HG03175 (cell line): ENCODE results near the gene KATNB1.
"Not testable (repeated sequence)": the region's sequence is repeated elsewhere in the genome, so short reads cannot be mapped to it uniquely, and the experiment has no call there.

Source experiments
- ATAC-seq: cut with Tn5 transposase; IDR thresholded peaks from one replicate; pipeline ENCODE4 v1.9.1; 2021; ENCODE audit warnings: mild to moderate bottlenecking, moderate library complexity; ENCODE audit not compliant: unreplicated experiment

KATNB1 gene

DNA sequence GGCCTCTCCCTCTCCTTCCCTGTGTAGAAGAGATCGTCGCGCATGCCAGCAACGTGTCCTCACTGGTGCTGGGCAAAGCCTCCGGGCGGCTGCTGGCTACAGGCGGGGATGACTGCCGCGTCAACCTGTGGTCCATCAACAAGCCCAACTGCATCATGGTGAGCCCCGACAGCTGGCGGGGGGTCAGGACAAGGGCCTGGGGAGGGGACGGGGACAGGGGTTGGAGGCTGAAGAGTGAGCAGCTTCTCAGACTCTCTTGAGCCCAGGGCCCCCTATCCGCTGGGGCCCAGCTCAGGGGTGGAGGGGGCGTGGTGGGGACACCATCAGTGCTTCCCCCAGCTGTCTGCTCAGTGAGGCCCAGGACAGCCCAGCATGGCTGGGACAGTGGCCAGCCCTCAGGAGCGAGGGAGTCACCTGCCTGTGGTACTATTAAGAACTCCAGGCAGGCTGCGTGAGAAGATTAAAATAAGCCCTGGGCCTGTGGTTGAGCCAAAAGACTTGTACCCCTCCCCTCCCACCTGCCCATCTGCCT lies 6.2 kb downstream of the KATNB1 start:
- ATAC-seq: no peak

DNA sequence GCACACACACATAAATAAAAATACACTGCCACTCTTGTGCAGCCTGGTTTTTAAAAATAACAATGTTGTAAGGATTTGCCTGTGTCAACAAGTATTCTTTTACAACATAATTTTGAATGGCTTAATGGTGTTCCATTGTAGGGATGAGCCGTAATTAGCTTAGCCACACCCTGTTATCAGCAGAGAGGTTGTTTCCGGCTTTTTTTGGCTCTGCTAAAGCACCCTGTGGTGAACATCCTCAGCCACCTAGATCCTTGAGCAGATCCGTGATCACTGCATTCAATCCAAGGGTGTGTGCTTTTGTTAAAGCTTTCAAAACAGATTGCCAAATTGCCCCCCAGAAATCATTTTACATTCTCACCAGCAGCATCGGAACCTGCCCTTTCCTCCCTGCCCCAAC lies 7.0 kb downstream of the KATNB1 start:
- no peak for ATAC-seq

DNA sequence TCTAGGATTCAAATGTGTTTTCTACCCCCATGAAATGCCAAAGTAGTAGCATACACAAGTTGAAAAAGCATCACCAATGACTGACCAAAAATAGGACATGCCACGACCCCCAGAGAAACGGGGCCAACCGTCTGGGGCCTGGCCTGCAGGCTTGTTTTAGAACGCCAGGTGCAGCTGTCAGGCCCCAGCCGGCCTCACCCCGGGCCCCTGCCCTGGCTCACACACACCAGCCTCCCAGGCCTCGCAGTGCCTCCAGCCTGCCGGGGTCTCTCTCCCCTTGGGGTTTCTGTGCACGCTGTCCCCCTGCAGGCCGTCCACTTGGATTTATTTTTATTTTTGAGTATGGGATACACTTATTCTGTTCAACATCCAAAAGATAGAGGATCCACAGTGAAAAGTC lies 7.9 kb downstream of the KATNB1 start:
- no peak for ATAC-seq

DNA sequence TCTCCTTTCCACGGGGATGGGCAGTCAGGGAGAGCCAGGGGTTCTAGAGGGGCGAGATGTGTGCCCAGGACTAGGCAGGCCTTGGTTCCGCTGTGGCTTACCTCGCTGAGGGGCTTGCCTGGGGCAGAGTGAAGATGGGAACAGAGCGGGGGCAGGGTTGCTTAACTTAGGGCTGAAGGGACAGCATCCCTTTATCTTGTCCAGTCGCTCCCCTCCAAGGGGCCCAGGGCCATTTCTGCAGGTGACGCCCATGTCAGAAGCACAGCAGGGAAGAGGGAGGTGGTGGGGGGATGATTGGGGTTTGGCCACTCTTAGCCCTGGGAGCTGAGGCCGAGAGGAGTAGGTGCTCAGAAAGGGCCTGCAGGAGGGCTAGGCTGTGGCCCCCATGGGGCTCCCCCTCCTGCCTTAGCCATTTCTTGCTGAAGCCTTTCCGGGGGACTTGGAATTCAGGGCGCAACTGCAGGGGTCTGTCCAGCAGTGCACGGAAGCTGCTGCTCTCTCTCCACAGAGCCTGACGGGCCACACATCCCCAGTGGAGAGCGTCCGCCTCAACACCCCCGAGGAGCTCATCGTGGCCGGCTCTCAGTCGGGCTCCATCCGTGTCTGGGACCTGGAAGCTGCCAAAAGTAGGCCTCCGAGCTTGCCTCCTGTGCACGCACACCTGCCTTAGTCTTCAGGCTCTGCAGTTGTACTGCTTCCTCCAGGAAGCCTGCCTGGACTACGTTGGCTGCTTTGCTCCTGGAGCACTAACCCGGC lies 8.5 kb downstream of the KATNB1 start:
- no peak for ATAC-seq

DNA sequence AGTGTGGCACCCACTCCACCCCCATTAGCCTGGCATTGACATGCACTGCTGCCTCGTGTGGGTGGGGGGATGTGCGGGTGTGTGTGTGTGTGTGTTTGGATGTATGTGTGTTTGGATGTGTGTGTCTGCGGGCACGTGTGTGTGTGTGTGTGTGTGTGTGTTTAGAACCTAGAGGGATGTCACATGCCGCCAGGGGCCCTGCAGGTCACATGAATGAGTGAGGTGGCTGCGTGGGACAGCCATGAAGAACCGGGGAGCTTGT lies 9.0 kb downstream of the KATNB1 start:
- no peak for ATAC-seq

DNA sequence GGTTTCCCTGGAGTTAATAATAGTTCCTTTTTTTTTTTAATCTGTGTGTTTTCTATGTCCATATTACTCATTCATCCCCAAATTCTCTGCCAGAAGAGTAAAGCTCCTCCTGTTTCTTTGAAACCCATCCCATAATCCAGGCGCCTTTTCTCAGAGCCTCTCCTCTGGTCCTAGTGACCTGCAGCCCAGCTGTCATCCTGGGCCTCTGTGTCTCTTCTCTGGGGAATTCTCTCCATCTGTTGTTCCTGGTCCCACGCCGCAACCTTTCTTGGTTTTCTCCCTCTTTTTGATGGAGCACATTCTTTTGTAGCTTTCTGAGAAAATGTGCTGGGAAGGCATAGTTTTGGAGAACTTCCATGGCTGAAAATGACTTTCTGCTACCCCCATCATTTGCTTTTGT lies 10.2 kb downstream of the KATNB1 start:
- ATAC-seq: no peak

DNA sequence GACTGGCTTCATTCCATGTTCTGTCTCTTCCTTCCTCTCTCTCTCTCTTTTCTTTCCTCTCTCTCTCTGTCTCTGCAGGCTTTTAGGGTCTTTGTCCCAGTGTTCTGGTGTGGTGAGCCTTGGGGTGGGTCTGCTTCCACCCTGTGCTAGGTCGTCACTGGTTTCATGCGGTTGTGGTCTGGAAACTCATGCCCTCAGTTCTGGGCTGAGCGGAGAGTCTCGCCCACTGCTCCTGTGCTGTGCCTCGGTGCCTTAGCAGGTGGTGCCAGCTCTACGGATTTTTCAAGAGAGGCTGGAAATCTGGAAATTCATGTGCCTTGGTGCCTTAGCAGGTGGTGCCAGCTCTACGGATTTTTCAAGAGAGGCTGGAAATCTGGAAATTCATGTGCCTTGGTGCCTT lies 10.7 kb downstream of the KATNB1 start:
- ATAC-seq: not testable (repeated sequence)

DNA sequence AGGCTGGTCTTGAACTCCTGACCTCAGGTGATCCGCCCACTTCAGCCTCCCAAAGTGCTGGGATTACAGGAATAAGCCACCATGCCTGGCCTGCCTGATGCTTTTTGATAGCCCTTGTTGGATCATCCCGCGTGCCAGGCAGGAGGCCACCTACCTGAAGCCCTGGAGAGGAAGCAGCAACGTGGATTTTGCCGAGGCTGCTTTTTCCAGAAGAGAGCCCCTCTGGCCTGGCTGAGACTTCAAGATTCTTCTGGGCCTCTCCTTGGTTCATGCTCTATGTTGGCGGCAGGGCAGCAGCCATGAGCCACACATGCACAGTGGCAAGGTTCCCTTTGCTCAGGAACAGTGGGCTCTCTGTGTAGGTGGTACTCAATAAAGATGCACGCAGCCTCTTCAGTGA lies 11.5 kb downstream of the KATNB1 start:
- ATAC-seq: no peak

DNA sequence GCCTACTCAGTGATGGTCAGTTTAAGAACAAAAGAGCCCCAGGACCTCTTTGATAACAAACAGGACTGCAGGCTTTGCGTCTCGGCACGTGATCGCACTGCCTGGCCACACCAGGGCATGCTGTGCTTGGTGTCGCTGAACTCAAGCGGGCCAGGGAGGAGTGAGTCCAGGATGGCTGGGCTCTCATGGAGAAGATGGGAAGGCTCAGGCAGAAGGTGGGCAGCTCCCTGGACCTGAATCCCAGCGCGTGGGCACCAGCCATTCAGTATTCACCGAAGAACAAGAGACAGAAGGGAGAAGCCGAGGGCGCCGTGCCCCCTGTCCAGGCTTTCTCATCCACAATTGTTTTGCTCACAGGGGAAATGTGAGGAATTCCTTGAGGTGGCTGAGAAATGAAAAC lies 11.9 kb downstream of the KATNB1 start:
- ATAC-seq: no peak

DNA sequence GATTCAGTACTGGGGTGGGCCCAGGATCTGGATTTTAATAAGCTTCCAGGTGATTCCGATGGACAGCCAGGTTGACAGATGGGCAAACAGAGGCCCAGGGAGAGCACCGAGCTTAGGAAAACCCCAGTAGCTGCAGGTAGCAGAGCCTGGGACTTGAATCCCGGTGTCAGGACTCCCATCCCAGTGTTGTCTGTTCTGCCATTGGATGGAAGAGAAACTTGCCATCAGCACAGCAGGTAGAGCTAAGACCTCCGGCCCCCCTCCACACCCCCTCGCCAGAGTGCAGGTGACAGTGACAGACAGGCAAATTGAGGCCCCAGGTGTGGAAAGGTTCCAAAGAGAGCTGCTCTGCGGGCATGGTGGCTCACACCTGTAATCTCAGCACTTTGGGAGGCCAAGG lies 12.4 kb downstream of the KATNB1 start:
- no peak for ATAC-seq

DNA sequence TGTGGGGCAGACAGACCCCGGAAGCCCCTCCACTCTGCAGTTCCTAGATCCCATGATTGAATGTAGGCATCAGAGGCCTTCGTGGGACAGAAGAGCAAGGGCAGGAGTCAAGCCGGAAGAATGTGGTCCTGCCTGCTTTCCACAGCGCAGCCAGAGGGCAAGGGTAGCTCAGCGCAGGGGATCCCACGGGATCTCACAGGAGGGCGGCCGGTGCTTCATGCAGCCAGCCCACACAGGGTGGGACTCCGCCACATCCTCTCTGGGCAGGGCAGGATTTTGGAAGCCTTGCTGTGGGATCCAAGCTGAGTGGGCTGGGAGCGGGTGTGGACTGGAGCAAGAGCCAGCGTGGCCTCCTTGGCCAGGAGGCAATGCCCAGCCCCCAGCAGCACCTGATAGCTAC lies 13.0 kb downstream of the KATNB1 start:
- no peak for ATAC-seq

DNA sequence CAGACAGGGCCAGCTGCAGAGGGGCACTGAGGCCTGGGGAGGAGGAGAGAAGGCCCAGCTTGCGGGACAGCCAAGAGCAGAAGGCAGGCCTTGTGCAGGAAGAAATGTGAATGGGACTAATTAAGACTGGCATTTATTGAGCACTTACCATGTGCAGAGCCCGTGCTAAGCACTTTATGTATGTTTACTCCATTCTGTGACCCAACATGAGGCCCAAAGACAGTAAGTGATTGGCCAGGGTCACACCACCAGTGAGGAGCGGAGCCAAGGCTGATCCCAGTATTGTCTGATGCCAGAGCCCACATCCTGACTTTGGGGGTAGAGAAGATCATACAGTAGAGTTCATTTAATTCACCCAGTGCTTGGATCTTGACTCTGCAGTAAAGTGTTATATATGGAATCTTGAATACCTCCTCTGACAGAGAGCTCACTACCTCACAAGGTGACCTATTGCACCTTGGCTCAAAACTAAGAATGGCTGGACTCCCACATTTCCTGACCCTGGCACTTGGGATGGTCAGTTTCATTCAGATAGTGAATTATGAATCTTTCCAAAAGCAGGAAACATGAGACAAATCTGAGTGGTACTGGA lies 13.6 kb downstream of the KATNB1 start:
- no peak for ATAC-seq

DNA sequence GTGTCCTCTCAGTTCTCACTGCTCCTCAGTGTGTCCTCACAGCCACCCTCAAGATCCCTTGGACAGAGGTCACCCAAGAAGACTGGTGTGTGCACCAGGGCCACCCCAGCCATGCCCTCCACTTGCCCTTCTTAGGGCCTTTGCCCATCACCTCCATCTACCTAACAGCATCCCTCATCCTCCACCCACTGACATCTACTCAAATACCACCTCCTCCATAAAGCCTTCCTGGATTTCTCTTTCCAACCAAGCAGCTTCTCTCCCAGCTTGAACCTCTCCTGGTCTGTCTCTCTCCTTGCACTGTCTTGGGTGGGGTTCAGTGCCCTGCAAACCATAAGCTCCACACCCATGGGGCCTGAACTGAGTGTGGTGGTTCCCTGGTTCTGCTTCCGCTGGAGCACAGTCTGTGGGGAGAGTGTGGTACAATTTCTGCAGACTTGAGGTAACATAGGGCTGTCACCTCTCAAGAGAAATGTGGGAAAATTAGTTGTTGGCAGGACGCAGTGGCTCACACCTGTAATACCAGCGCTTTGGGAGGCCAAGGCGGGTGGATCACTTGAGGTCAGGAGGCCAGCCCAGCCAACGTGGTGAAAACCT lies 14.4 kb downstream of the KATNB1 start:
- no peak for ATAC-seq

DNA sequence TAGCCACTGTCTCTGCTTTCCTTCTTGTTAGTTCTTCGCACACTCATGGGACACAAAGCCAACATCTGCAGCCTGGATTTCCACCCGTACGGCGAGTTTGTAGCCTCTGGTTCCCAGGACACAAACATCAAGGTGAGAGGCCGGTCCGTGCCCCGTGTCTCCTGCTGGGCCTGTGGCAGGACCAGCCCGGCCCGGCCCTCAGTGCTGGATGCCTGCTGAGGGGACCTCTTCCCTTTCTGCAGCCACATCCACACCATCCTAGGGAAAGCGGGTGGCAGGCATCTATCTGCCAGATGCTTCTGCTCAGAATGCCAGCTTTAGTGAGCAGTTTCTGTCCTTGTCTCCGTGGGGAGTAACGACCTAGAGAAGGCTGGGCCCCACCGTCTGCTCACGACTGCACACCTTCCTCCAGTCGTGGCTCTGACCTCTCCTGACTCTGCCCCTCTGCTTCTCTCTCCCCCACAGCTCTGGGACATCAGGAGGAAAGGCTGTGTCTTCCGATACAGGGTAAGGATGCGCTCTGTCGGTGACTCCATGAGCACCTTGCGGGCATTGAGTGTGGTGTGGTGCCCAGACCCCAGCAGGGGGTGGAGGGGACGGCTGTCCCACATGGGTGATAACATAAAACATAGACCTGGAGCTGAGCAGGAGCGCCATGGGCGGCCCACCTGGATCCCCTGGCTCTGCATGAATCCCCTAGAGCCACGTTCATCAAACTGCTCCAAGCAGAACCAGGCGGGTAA lies 15.4 kb downstream of the KATNB1 start:
- ATAC-seq: no peak

DNA sequence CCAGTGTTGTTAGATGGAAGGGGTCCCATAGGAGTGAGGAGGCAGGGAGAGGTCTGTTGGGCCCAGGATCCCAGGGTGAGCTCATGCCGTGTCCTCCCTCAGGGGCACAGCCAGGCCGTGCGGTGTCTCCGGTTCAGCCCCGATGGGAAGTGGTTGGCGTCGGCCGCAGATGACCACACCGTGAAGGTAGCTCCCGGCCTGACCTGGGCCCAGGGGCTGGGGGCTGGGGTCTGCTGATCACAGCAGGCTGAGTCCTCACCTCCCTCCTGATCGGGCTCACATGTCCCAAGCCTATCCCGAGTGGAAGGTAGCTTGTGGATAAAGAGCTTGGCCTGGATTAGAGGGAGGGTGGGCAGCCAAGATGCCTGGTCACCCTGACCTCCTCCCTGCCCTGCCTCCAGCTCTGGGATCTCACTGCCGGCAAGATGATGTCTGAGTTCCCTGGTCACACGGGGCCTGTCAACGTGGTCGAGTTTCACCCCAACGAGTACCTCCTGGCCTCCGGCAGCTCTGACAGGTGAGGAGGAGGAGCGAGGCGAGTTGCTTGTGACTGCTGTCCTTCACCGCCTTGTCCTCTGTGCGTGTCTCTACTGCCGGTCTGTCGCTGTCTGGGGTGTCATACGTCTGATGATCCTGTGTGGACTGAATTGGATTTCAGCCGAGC lies 16.1 kb downstream of the KATNB1 start:
- ATAC-seq: no peak

DNA sequence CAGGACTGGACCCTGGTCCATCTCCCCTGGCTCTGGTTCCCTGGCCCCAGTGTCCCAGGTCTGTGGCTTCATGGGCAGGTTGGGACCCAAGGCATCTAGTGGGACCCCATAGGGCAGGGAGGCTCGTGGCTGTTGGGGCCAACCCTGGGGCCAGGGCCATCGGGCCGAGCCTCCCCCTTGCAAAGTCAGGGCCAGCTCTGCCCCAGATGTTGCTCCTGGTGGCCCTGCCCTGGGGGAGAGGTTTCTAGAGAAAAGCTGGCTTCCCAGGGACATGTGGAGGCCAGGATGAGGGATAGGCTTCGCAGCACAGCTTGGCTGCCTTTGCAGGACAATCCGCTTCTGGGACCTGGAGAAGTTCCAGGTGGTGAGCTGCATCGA lies 16.6 kb downstream of the KATNB1 start:
- ATAC-seq: no peak

DNA sequence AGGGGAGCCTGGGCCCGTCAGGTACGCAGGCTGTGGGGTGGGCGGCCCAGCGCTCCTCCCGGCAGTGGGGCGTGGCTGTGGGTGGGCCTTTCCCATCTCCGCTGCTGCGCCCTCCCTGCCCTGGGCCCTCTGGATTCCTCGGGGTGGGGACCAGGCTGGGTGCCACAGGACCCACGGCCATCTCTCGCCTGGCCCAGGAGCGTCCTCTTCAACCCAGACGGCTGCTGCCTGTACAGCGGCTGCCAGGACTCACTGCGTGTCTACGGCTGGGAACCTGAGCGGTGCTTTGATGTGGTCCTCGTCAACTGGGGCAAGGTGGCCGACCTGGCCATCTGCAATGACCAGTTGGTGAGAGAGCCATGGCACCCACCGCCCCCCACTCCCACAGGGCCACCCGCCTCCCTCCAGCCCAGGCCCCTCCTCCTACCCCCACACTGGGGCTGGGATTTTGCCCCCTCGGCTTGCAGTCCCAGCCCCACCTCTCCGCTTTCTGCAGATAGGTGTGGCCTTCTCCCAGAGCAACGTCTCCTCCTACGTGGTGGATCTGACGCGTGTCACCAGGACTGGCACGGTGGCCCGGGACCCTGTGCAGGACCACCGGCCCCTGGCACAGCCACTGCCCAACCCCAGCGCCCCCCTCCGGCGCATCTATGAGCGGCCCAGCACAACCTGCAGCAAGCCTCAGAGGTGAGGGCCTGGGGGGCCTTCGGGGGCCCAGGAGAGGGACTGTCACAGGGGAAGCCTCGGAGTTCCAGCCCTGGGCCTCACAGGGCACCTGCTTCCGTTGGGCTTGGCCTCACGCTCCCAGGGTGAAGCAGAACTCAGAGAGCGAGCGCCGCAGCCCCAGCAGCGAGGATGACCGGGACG lies 17.2 kb downstream of the KATNB1 start:
- ATAC-seq: no peak

DNA sequence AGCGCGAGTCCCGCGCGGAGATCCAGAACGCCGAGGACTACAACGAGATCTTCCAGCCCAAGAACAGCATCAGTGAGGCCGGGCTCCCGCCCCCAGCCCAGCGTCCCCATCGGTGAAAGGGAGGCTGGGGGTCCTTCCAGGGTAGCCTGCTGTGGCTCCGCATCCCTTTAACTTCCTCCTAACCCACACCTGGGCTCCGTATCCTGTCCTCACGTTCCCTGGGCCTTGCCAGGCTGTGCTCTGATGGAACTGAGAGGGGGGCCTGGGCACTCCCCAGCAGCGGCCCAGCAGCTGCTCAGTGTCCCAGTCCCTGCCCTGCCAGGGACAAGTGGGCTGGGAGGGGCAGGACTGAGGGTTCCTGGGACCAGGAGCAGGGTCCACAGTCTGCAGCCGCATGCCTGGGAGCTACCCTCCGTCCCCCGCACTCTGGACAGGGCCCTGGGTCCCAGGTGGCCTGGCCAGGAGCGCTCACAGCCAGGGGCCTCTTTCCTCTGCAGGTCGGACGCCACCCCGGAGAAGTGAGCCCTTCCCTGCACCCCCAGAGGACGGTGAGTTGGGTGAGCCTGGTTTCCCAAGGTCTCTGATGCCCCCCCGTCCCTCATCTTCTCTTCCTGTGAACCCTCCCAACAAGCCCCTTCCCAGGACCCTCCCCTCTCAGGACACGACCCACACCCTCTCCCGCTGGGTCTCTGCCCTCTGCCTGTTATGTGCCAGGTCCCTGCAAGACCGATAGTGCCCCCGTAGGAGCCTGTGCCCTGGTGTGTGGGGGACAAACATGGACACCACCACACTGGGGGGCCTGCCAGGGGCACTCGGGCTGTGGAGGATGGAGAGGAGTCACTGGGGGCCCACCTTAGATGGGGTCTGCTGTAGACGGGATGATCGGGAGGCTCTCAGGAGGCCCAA lies 18.1 kb downstream of the KATNB1 start:
- no peak for ATAC-seq

DNA sequence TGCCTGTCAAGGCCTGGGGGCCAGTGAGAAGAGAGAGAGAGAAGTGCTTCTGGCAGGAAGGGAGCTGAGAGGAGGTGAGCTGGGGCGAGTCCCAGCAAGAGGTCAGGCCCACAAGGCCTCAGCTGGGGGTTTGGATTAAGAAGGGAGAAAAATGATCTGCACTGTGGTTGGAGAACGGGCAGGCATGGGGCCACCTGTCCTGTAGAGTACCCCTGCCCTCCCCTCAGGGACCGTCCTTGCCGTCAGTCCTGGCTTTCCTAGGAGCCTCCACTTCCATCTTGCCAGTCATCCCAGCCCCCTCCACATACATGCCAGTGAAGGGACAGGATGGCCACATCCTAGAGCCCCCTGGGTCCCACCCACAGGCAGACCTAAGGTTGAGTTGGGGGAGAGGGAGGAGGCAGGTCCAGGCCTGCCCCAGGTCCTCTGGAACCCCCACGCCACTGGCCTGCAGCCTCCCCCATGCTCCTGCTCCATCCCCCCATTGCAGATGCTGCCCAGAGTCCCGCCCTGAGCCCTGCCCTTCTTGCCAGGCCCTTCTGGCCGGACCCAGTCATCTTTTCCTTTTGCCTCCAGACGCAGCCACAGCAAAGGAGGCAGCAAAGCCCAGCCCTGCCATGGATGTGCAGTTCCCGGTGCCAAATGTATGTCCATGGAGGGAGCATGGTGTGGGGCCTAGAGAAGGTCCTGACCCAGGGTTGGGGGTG lies 18.9 kb downstream of the KATNB1 start:
- no peak for ATAC-seq
